Adipose tissue (tissue), 3 donors: ENCODE data around the gene GMIP. TPM values are rescaled to one million over a fixed set of nuclear protein-coding genes. Genes with fewer than 3 reads are reported as not detected.

ENCODE experiments used
- H3K27ac ChIP-seq: one replicate; pipeline ENCODE4 v1.5.1; 2013; ENCODE audit warnings: low read depth, low read length
- WGBS, 3 donors: extraction: QIAGEN DNeasy Blood & Tissue Kit; methylation state at CpG; one replicate each; pipeline ENCODE4 v1.1.7; 2013; 5-methylcytosine and 5-hydroxymethylcytosine counted together
- polyA plus RNA-seq, 3 donors: library from polyadenylated mRNA; stranded (reverse); fragments of 200-250 nt; gene quantifications; one replicate each; pipeline ENCODE4 v1.2.3, GENCODE V29; 2013
- donor health status: healthy with polysubstance abuse.
- donor health status: Bipolar disorder and iron deficiency.
- donor health status: healthy.

GMIP gene
- polyA plus RNA-seq, 3 donors, result 4.9 to 10.7 (median 6.6) TPM

DNA sequence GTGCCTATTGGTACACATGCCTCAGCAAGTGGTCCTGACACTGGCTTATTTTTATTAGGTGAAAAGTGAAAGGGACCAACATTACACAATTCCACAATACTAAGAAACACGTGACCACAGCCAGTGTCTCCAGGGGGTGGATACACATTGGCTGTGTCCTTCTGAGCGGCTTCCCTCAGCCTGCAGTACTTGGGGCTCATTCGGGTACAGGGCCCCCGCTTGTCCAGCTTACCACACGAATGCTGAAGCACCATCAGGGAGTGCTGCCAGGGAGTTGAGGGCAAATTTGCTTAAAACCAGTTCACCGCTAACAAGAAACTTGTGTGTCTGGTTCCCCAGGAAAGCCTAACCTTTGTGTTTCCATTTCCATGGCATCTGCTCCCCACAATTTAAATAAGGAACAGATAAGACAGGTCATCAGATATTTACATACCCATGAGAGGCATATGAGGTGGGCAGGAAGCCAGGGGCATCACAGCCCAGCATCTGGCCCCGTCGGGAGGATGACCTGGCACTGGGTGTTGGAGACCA lies 48.2 kb downstream of the GMIP start:
- WGBS, 3 donors, result 33 to 59% (median 54%) methylated on average over 8 of the region's 8 CpGs
- no peak overlapping the region for H3K27ac ChIP-seq

DNA sequence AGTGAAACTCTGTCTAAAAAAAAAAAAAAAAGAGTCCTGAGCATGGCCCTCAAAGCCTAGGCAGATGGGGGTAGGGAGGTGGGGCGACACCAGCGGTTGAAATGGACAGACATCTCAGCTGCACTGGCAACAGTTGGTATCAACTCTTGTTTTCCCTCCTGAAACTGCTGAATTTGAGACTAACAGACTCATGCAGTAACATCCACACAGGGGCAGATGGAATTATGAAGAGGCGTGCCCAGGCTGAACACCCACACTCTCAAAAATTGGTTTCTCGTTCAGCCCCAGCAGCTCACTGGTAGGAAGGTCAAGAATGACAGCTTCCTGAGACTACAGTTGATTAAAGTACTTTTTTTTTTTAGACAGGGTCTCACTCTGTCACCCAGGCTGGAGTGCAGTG lies 49.1 kb downstream of the GMIP start:
- H3K27ac ChIP-seq, result no peak overlapping the region
- WGBS, 3 donors, result 82 to 93% (median 90%) methylated on average over 4 of the region's 4 CpGs

DNA sequence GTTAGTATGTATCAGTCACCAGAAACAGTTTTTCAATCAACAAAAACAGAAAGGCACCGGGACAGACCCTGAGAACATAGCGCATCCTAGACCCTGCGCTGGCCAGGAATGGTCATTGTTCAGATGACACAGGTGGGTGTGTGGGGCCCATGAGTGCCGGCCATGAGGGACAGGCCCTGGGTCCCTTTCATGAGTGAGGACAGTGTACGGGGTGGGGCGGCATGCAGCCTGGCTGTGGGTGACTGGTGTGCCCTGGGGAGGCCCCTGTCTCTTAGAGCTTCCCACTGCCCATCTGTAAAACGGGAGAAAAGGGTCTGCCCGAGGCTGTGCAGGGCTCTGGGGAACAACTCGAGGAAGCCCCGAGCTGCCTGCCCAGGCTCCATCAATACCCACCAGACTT lies 50.8 kb downstream of the GMIP start:
- no peak overlapping the region for H3K27ac ChIP-seq
- 88 to 95% (median 93%) methylated on average over 10 of the region's 10 CpGs for WGBS, 3 donors

DNA sequence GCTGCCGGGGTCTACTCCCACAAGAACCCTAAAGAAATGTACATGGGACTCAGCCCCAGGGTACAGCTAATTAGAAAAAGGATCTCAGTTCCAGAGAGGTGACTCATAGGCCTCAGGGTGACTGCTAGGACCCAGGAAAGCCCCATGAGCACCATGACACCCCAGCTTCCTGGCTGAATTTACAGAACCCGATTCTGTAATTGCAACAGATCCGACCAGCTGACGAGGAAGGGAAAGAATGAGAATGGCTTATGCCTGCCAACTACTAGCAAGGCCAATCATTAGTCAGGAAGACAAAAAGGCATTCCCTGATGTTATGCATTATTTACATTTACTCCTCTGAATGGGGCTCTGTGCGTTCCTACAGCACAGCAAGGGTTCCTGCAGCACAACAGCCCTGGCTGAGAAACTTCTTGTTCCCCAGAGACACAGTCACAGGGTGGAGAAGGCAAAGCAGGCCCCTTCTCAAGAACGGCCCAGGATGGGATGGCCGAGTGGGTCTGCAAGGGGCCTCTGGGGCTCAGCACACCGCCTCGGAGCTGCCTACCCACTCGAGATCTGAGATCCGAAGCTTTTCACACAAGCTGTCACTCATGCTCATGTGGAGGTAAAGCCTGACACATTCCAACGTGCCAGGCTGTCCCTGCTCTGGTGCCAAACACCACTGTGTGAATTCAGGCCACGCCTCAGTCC lies 52.2 kb downstream of the GMIP start:
- WGBS, 3 donors, result 44 to 56% (median 51%) methylated on average over 13 of the region's 13 CpGs
- no peak overlapping the region for H3K27ac ChIP-seq

DNA sequence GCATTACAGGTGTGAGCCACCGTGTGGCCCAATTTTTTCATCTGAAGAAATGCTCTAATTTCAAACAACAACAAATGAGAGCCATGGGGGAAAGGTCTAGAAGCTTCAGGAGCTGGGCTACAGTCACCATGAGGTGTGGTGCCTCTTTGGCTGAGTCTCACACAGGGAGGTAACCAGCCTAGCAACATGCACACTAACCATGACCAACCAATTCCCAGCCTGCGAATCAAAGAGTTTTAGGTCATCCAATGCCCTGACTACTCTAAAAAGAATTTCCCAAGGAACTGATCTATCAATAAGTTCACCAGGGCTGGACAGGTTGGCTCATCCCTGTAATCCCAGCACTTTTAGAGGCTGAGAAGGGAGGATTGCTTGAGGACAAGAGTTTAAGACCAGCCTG lies 54.9 kb downstream of the GMIP start:
- WGBS, 3 donors, result 80 to 93% (median 89%) methylated on average over 2 of the region's 2 CpGs
- H3K27ac ChIP-seq, result no peak overlapping the region

DNA sequence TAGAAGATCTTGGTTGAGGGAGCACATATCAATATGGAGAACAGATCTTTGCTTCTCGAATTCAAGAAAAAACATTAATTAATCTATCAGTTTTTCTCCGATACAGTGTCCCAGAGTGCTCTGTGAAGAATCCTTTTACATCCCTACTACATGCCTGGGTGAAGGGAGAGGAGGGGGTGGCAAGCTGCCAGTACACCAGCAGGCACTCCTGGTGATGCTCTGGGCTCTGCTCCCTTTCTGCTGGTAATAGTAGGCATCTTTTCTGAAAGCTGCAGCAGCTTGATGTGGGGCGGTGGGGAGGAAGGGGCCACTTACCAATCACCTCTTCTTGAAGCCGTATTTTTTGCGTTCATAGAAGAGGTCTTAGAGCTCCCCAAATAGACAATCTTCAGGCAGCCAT lies 55.7 kb downstream of the GMIP start:
- no peak overlapping the region for H3K27ac ChIP-seq
- WGBS, 3 donors, result 92 to 98% (median 94%) methylated on average over 5 of the region's 5 CpGs

DNA sequence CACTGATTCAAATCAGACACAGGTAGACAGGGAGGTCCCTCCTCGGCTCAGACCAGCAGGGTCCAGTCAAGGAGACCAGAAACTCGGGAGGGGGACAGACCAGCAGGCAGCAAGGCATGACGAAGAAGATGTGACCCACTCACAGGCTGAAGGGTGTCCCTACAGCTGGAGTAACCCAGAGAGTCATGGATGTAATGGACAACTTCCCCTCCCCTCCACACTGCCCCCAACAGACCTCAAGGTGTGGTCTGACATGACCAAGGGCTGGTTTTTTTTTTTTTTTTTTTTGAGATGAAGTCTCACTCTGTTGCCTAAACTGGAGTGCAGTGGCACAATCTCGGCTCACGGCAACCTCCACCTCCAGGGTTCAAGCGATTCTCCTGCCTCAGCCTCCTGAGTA lies 59.1 kb downstream of the GMIP start:
- H3K27ac ChIP-seq, result no peak overlapping the region
- 84 to 92% (median 91%) methylated on average over 6 of the region's 6 CpGs for WGBS, 3 donors

DNA sequence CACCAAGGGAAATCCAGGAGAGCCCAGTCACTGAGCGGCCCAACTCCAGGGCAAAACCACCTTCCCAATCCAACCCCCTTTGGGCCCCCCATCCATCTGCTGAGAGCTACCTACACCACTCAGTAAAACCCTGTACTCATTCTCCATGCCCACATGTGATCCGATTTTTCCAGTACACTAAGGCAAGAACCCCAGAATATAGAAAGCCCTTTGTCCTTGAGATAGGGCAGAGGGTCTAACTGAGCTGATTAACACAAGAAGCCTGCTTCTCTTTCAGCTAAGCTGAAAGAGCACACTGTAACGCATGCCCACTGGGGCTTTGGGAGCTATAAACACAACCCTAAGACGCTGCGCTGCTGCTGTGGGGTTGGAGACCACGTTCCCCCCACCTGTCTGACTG lies 61.0 kb downstream of the GMIP start:
- 82 to 92% (median 90%) methylated on average over 6 of the region's 6 CpGs for WGBS, 3 donors
- no peak overlapping the region for H3K27ac ChIP-seq

DNA sequence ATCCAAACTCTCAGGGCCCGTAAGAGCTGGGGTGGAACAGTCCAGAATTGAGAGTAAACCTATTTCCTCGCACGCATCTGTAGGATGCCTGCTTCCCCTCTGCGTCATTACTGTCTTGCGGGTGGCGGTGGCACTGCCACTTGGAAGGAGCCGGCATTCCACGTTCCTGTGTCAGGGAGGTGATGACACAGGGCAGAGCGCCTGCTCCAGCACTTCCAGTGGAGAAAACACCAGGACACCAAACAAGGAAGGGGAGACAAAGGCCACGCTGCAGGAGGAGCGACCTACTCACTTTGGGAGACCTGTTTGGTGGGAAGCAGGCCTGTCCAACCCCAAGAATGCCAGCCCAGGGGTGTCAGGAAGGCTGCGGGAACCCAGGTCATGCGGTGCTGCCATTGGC lies 62.1 kb downstream of the GMIP start:
- 92 to 93% (median 93%) methylated on average over 13 of the region's 13 CpGs for WGBS, 3 donors
- H3K27ac ChIP-seq, result no peak overlapping the region

DNA sequence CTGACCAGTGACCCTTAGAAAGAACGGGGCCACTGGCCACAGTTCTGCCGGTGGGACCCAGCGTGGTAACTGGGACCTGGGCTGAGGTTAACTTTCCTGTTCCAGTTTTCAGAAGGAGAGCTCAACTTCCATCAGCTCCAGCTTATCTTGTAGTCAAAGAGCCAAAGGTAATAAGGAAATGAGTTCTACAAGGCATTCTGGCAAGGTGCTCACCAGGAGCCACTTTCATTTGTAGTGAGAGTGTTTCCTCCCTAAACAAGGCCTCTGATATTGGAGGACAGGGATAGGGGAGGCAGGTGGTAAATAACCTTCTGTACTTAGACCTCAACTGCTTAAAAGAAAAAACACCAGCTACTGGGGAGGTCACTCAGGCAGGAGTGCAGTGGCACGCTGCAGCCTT lies 63.0 kb downstream of the GMIP start:
- H3K27ac ChIP-seq, result no peak overlapping the region
- whole genome bisulfite sequencing, 3 donors, result 91 to 96% (median 94%) methylated on average over 4 of the region's 4 CpGs

DNA sequence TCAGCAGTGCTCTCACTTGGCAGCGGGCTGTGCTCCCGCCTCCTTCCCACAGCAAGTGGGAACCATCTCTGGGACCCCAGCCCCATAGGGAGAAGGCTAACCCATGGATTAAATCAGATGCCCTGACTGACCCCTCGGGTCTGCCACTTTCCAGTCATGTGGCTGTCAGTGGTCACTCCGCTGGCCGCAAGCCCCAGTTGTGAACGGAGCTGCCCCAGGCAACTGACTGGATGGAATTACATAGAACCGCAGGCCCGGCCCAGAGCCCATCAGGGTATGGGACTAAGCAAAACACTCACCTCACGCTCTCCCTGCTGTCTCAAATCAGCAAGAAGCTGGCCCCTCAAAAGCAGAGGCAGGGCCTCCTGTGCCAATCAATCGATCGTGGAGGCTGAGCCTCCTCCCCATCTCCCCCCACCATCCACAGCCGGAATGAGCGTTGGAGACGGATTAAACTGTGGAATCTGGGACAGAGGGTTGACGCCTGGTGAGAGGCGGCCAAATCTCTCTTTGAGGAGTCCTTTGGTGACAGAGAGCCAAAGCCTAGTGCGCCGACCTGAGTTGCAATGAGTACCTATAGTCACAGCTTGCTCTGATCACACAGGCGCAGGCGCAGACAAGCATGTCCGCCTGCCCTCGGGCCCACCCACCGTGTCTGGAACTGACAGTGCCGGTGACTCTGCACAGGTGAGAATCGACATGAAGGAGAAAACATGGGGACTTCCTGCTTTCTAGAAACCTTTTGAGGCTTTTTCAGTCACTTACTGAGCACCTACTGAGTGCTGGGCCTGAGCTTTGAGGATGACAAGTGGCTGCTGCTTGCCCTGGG lies 63.7 kb downstream of the GMIP start:
- 79 to 90% (median 88%) methylated on average over 25 of the region's 25 CpGs for WGBS, 3 donors
- no peak overlapping the region for H3K27ac ChIP-seq

Other genes starting within 250 kb of the GMIP start
- gene GATAD2A, start 238.0 kb downstream of the GMIP start, polyA plus RNA-seq, result 10 to 100 TPM; 12.6 to 33.8 (median 24.9) TPM
- gene TSSK6, start 128.1 kb downstream of the GMIP start, polyA plus RNA-seq, result 1 to 10 TPM in 2 of 3 donors, under 1 TPM in 1; 0.82 to 1.2 (median 1.1) TPM
- 100 to 1,000 TPM; 169 to 404 (median 248) TPM for gene NDUFA13, start 127.4 kb downstream of the GMIP start, polyA plus RNA-seq
- gene YJEFN3, start 114.7 kb downstream of the GMIP start, polyA plus RNA-seq, result 1 to 10 TPM; 3.7 to 4.9 (median 4.5) TPM
- gene CILP2, start 105.4 kb downstream of the GMIP start, polyA plus RNA-seq, result under 1 TPM in 2 of 3 donors, not detected in 1; 0.03 to 0.49 TPM
- gene PBX4, start 25.0 kb downstream of the GMIP start, polyA plus RNA-seq, result 1 to 10 TPM in 1 of 3 donors, under 1 TPM in 2; 0.34 to 1.6 (median 0.86) TPM
- 10 to 100 TPM in 2 of 3 donors, 1 to 10 TPM in 1; 3.0 to 18.4 (median 12.6) TPM for gene LPAR2, start 15.4 kb downstream of the GMIP start, polyA plus RNA-seq
- gene ATP13A1, start 20.0 kb upstream of the GMIP start, polyA plus RNA-seq, result 10 to 100 TPM; 14.5 to 30.3 (median 24.5) TPM
- gene ZNF101, start 25.2 kb upstream of the GMIP start, polyA plus RNA-seq, result 1 to 10 TPM; 2.9 to 5.1 (median 3.1) TPM
- gene ZNF14, start 89.5 kb upstream of the GMIP start, polyA plus RNA-seq, result 1 to 10 TPM; 1.3 to 2.2 (median 1.8) TPM
- gene ZNF506, start 178.1 kb upstream of the GMIP start, polyA plus RNA-seq, result 10 to 100 TPM in 1 of 3 donors, 1 to 10 TPM in 2; 5.2 to 11.9 (median 5.4) TPM
- 1 to 10 TPM; 2.1 to 3.2 (median 2.3) TPM for gene ZNF253, start 222.2 kb upstream of the GMIP start, polyA plus RNA-seq